ENCODE measurements around the gene HOXD8.

DNA sequence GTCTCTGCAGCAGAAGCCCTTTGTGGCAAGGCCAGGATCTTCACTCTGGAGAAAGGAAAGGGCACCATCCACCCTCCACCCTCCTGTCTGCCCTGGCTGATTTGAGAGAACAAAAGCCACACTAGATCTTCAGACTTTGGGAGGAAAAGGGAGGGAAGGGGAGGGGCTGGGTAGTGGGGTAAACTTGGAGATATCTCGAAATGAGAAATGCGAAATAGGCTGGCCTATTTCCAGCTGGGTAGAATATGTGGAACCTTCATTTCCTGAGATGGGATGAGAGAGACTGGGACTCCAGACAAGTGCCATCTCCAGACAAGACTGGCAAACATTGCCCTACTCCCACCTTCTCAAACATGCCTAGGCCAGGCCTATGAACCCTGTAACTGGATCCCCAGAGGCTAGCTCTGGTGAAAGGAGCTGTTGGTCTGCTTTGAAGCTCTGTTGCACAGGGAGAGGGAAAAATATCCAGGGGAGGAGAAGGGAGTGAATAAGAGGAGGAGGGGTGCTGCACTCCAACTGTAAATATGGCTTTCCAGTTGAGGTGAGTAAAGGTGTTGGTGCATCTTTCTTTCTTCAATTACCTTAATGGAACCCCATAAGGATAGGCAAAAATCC lies 28.2 kb upstream of the HOXD8 start:
- TF ChIP-seq CTCF (IDR thresholded peaks at IDR 0.05; ENCODE audit: insufficient read depth, low read length, poor library complexity, severe bottlenecking): no peak
- no peak for TF ChIP-seq EZH2phosphoT487 (conservative IDR thresholded peaks at IDR 0.05; ENCODE audit: low read length)
